HG03060 (cell line): ENCODE data around the gene CEP164.
"Not testable (repeated sequence)": the region's sequence is repeated elsewhere in the genome, so short reads cannot be mapped to it uniquely, and the experiment has no call there.

Experiments
- ATAC-seq: cut with Tn5 transposase; IDR thresholded peaks from one replicate; pipeline ENCODE4 v1.9.1; 2021; ENCODE audit warnings: low read depth, moderate number of reproducible peaks; ENCODE audit not compliant: unreplicated experiment

The CEP164 gene

DNA sequence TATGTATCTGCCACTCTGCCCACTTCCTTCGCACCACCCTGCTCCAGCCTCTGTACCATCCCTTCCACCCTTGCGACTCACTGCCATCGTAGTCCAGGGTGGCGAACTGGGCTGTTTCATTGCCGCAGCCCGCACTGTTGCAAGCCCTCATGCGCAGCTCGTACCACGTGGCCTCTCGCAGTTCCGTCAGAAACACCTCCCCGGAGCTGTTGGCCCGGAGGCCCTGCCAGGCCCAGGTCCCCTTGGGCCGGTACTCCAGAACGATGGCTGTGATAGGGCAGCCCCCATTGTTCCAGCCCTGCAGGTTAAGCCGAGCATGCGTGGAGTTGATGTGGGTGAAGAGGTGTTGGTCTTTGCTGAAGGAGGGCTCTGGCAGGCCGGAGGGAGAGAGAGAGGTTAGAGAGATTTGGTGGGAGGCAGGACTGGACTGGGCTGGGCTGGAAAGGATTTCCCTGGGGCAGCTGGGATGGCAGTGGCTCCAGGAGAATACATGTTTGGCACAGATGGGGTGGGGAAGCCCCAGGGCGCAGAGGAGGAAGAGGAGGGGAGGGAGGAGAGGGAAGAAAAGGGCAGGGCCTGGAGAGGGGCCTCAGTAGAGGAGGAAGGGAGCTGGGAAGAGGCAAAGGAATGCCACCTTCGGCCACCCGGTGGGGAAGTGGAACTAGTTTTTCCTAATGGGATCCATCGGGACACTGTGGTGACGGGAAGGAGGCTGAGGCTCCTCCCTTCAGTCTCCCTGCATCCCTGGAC is 109.6 kb downstream of the CEP164 start:
- ATAC-seq = no peak

DNA sequence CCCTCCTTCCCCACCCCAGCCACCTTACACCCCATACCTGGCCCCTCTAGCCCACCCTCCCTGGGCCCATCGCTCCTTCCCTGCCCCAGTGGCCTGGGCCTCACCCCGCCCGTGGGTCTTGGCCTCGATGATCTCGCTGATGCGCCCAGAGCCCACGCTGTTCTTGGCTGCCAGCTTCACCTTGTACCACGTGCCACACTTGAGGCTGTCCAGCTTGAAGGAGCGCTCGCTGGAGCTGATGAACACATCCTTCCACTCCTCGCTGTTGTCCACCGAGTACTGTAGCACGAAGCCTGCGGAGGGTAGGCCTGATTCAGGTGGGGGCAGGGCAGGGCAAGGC is 110.1 kb downstream of the CEP164 start:
- no peak for ATAC-seq

DNA sequence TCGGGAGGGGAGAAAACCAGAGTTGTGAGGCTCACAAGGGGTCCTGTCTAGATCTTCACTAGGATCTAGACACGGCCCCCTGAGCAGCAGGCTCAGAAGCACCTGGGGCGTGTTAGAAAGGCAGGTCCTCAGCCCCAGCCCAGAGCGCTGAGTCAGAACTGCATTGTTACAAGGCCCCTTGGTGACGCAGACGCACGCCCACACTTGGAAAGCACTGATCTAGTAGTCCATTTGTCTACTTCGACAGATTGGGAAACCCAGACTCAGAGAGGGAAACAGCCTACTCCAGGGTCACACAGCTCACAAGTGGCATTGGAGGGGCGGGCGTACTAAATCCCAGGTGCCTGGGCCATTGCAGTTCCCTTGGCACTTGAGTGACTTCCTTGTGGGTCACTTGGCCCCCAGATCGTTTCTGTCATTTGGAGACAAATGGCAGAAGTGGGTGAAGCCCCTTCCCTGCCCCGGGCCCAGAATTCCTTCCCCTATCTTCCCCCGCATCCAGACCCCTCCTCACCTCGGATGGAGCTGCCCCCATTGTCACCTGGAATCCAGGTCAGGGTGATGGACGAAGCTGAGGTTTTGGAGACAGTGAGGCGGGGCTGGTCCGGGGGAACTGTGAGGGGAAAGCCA is 110.8 kb downstream of the CEP164 start:
- ATAC-seq = no peak

GRCh38 chr11:117439256-117439655 is 111.6 kb downstream of the CEP164 start:
- no peak for ATAC-seq

GRCh38 chr11:117440258-117440657 is 112.6 kb downstream of the CEP164 start:
- ATAC-seq = no peak

DNA sequence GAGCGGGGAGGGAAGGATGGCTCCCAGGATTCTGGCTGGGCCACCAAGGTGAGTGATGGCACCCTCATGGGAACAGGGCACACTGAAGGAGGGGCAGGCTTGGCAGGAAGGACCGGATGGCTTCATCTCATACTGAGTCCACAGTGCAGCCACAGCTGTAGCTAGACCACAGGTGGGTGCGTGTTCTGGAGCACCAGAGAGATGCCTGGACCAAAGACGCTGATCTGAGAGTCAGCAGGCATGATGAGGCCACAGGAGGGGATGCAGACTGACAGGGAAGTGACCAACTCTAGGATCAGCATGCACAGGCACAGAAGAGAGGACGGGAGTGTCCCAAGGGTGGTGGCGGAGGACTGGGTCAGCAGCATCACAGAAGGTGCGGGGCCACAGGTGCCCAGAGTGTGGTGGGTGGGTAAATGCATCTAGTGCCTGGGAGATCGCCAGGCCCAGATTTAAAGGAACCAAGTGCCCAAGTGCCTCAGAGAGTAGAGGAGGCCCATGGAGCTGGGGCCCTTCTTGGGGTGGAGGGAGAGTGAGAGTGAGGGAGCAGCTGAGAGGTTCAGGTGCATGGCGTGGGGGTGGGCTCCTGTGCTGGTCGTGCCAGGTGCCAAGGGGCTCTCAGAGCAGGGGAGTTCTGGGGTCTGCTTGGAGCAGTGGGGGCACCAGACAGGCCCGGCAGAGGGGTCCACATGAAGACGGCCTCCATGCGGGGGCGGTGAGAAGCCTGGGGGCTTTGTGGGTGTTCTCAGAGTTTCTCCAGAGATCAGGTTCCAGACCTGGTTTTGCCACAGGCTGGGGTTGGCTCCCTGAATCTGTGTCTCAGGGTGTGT is 113.7 kb downstream of the CEP164 start:
- no peak for ATAC-seq

DNA sequence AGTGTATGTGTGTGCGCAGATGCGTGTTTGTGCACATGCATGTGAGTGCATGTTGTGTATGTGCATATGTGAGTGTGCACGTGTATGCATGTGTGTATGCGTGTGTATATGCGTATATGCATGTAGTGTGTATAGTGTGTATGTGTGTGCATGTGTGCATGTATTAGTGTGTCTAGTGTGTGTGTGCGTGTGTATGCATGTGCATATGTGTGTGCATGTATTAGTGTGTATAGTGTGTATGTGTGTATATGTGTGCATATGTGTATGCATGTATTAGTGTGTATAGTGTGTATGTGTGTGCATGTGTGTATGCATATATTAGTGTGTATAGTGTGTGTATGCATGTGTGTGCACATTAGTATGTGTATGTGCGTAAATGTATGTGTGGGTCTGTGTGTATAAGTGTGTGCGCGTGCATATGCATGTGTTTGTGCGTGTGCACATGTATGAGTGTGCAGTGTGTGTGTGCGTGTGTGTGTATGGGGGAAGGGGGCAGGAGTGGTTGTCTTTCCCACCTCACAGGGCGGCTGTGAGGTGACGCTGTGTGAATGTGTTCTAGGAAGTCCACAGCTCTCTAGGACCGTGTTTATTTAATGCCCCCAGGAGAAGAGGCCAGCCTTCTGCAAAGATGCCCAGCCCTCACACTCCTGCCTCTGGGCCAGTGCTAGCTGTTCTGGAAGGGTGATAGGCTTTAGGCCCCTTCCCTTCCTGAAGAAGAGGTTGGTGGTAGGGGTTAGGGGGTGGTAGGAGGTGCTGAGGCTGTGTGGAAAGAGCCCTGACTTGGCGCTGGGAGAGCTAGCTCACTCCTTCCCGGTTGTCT is 114.6 kb downstream of the CEP164 start:
- no peak for ATAC-seq

- ATAC-seq = no peak
Observed at GRCh38 chr11:117442869-117443239, 115.2 kb downstream of the CEP164 start.

GRCh38 chr11:117443266-117444186 is 115.9 kb downstream of the CEP164 start:
- no peak for ATAC-seq

GRCh38 chr11:117444256-117444655 is 116.6 kb downstream of the CEP164 start:
- ATAC-seq = no peak

- ATAC-seq = no peak
Observed at GRCh38 chr11:117444711-117445658, 117.3 kb downstream of the CEP164 start.

GRCh38 chr11:117449111-117449693 is 121.5 kb downstream of the CEP164 start:
- no peak for ATAC-seq

DNA sequence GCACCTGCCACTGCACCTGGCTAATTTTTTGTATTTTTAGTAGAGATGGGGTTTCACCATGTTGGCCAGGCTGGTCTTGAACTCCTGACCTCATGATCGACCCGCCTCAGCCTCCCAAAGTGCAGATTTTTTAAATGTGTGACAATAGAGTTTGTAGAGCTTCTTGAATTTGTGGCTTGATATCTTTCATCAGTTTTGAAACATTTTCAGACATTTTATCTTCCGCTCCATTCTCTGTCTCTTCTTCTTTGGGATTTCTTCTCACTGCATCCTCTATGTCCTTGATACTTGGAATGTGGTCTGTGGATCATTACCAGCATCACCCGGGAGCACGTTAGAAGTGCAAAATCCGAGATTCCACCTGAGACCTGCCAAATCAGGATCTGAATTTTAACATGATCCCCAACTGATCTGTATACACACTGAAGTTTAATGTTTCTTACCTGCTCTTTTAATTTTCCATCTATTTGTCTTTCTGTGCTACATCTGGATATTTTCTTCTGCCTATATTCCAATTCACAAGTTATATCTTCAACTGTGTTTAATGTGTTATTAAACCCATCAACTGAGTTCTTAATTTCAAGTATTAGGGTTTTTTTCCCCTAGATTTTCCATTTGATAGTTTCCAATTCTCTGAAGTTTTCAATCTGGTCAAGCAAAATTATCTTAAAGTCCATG is 126.4 kb downstream of the CEP164 start:
- no peak for ATAC-seq

- ATAC-seq = no peak
Observed at GRCh38 chr11:117454564-117454917, 126.9 kb downstream of the CEP164 start.

- no peak for ATAC-seq
Observed at GRCh38 chr11:117456027-117456720, 128.5 kb downstream of the CEP164 start.

- ATAC-seq = not testable (repeated sequence)
Observed at GRCh38 chr11:117456721-117457029, 129.0 kb downstream of the CEP164 start.

DNA sequence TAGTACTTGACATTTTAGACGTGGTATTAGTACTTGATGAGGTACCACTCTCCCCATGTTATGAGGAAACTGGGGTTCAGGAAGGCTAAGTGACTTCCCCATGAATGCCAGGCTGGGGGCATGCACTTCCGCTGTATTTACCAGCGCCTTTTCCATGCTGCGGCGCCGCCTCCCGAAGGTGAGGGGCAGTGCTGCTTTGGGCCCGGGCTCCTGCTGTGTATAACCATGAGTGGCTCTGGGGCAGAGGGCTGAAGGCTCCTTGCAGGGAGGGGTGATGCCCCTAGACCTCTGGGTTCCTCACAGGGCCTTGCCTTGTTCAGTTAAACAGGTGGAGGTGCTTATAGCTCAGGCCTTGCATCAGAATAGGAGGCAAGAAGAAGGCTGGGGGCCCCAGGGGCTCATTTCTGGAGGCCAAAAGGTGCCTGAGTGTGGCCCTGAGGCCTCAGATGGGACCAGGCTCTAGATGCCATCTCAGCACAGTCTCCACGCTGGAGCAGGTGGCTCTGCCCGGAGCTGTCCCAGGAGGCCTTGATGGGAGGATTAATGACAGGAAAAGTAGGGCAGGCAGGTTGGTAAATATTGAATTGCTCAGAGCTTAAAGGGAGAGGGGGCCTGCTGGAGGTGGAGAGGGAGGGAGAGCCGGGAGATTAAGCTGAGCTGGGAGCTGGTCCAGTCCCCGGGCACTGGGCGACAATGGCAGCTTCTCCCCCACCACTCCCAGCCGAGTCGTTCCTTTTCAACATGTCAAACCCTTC is 129.6 kb downstream of the CEP164 start:
- ATAC-seq = no peak
